ENCODE measurements around the gene PUS7L. TPM values are rescaled to one million over a fixed set of nuclear protein-coding genes. Genes with fewer than 3 reads are reported as not detected.
A peak's percentile ranks its signal among the peaks of the same experiment; 100 is the strongest.
"Not testable (repeated sequence)": the region's sequence is repeated elsewhere in the genome, so short reads cannot be mapped to it uniquely, and the experiment has no call there.

PUS7L gene
- total and polyA plus RNA-seq, 5 experiments from 2014 or later = 26.2 to 42.9 (median 29.9) TPM

DNA sequence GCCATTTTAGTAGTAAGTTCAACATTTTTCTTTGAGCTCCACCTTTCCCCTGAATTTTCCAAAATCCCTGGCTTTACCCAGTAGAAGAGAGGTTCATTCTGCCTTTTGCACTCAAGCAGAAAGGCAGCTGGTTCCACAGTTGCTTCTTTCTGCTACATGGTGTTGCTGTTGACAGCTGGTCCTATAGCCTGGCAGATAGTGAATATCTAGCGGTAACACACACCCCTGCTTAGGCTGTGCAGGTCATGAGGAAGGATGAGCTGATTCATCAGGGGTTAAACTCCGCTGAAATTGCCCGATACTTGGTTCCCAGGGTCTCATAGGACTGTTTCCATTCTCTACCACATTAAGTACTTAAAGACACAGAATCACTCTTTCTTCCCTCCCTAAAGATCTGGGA lies 62.4 kb downstream of the PUS7L start:
- no peak for DNase-seq
- Mint-ChIP-seq H3K36me3 (no peaks in the 10 kb centered on the region), H3K9me3 (no peaks in the 10 kb centered on the region), H3K4me3 (no peak overlapping the region), H3K4me1 (peaks cover 0 to 3% (median under 1%) of the 10 kb centered on the region in 4 donors), H3K27ac (no peak overlapping the region), H3K27me3 (peaks cover 0 to 7% (median 1%) of the 10 kb centered on the region in 5 donors)
- POLR2A ChIA-PET = no interaction called here
- no peak for ATAC-seq

- DNase-seq (no peak), ATAC-seq (no peak)
- POLR2A ChIA-PET = interaction anchor here (0.7 kb wide), 1 partner anchor 104 kb away, joined by 3 read pairs; no protein-coding TSS in a partner anchor
- Mint-ChIP-seq H3K4me3 (no peak overlapping the region), H3K27ac (no peak overlapping the region), H3K4me1 (peaks cover 0 to 3% (median 0%) of the 10 kb centered on the region in 4 donors), H3K27me3 (peaks cover 0 to 7% (median 3%) of the 10 kb centered on the region in 5 donors), H3K36me3 (no peaks in the 10 kb centered on the region), H3K9me3 (no peaks in the 10 kb centered on the region)
Observed at GRCh38 chr12:43694879-43695278, 63.7 kb downstream of the PUS7L start.

- Mint-ChIP-seq H3K27ac (peak overlapping the region in 1 of 10 donors; percentile 16), H3K36me3 (no peaks in the 10 kb centered on the region), H3K4me3 (no peak overlapping the region), H3K27me3 (peaks cover 5 to 32% (median 10%) of the 10 kb centered on the region in 5 donors), H3K9me3 (peaks cover 0 to 5% (median 2%) of the 10 kb centered on the region in 9 donors), H3K4me1 (peaks cover 0 to 3% (median 0%) of the 10 kb centered on the region in 4 donors)
- DNase-seq (no peak), ATAC-seq (no peak)
- POLR2A ChIA-PET = no interaction called here
Observed at GRCh38 chr12:43692064-43692463, 66.5 kb downstream of the PUS7L start.

GRCh38 chr12:43685491-43685890 lies 73.1 kb downstream of the PUS7L start:
- H3K4me1 Mint-ChIP-seq, H3K9me3 Mint-ChIP-seq, ATAC-seq, POLR2A ChIA-PET, H3K36me3 Mint-ChIP-seq, DNase-seq, H3K27ac Mint-ChIP-seq, H3K4me3 Mint-ChIP-seq: not testable (repeated sequence)
- H3K27me3 Mint-ChIP-seq = peaks cover 6 to 39% (median 17%) of the 10 kb centered on the region in 5 donors

- no peak for ATAC-seq
Observed at GRCh38 chr12:43676183-43676813, 82.3 kb downstream of the PUS7L start.

DNA sequence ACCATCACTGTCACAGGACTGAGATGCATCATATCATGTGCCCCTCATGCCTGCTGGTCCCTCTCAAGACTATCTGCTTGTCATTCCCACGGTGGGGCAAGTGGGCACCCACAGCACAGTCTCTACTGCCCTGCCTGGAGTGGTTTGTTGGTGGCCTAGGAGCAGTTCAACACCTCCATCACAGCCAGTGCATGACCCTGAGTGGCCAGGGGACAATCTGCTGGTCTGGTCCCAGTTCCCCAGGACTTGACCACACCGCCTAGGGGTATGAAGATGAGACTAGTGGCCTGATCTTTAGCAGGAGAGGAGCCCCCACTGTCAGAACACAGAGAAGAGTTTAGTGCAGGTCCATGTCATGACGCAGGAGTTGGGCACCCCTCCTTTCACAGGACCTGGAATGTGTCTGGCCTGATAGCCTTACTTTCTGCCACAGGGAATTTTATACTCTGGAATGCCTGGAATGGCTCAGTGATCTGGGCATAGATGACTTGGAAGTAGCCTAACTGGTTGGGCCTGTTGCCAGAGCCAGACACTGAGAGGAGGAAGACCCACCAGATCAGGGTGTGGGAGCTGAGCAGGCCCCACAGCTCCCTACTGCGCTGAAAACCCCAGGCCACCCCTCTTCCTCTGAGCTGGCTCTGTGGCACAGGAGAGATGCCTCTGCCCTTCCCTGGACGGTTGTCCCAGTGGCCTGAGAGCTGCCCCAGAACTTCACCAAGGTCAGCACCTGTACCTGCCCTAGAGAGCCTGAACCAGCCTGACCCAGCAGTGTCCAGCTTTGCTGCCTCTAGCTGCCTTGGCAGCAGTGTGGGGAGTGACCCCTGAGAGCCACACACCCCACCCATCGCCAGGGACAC lies 83.3 kb downstream of the PUS7L start:
- ATAC-seq (no peak), DNase-seq (no peak)
- Mint-ChIP-seq H3K4me3 (no peak overlapping the region), H3K36me3 (peaks cover 0 to 9% (median 0%) of the 10 kb centered on the region in 3 donors), H3K27ac (no peak overlapping the region), H3K9me3 (peaks cover 0 to 22% (median 9%) of the 10 kb centered on the region in 9 donors), H3K27me3 (peaks cover 11 to 57% (median 19%) of the 10 kb centered on the region in 5 donors), H3K4me1 (peaks cover 0 to 2% (median 1%) of the 10 kb centered on the region in 4 donors)
- POLR2A ChIA-PET = no interaction called here

More at GRCh38 chr12:43676183-43676813, 82.3 kb downstream of the PUS7L start:
- Mint-ChIP-seq H3K36me3 (peaks cover 0 to 9% (median 0%) of the 10 kb centered on the region in 3 donors), H3K9me3 (peaks cover 0 to 22% (median 9%) of the 10 kb centered on the region in 9 donors), H3K27ac (no peak overlapping the region), H3K4me1 (peaks cover 0 to 2% (median 1%) of the 10 kb centered on the region in 4 donors), H3K4me3 (no peak overlapping the region), H3K27me3 (peaks cover 11 to 57% (median 17%) of the 10 kb centered on the region in 5 donors)
- POLR2A ChIA-PET = no interaction called here
- peak in 1 of 10 donors; percentile 0 for DNase-seq

GRCh38 chr12:43669373-43669772 lies 89.2 kb downstream of the PUS7L start:
- Mint-ChIP-seq H3K36me3 (no peaks in the 10 kb centered on the region), H3K27me3 (peaks cover 5 to 30% (median 14%) of the 10 kb centered on the region in 5 donors), H3K9me3 (peaks cover 0 to under 1% (median 0%) of the 10 kb centered on the region in 9 donors), H3K4me1 (no peaks in the 10 kb centered on the region), H3K27ac (no peak overlapping the region), H3K4me3 (no peak overlapping the region)
- POLR2A ChIA-PET = no interaction called here
- no peak for DNase-seq
- ATAC-seq = no peak

Other genes with a start within 250 kb of the PUS7L start
- not detected for gene ADAMTS20, start 206.6 kb downstream of the PUS7L start, total RNA-seq
- gene ADAMTS20, start 206.6 kb downstream of the PUS7L start, polyA plus RNA-seq = not detected
- 10 to 100 TPM; 55.1 to 60.7 TPM for gene IRAK4, start 161 bp upstream of the PUS7L start, total RNA-seq
- 10 to 100 TPM; 23.7 to 31.5 (median 26.9) TPM for gene IRAK4, start 161 bp upstream of the PUS7L start, polyA plus RNA-seq
- 10 to 100 TPM; 35.5 to 44.1 TPM for gene TWF1, start 47.5 kb upstream of the PUS7L start, total RNA-seq
- 10 to 100 TPM; 12.7 to 21.2 (median 14.2) TPM for gene TWF1, start 47.5 kb upstream of the PUS7L start, polyA plus RNA-seq
- 1 to 10 TPM; 3.9 to 5.0 TPM for gene TMEM117, start 77.3 kb upstream of the PUS7L start, total RNA-seq
- 1 to 10 TPM; 2.1 to 2.2 (median 2.1) TPM for gene TMEM117, start 77.3 kb upstream of the PUS7L start, polyA plus RNA-seq

Data from naive thymus-derived CD8-positive, alpha-beta T cell (primary cell).